ENCODE results near the gene SCFD2.
"Not testable (repeated sequence)": the region's sequence is repeated elsewhere in the genome, so short reads cannot be mapped to it uniquely, and the experiment has no call there.

The SCFD2 gene

DNA sequence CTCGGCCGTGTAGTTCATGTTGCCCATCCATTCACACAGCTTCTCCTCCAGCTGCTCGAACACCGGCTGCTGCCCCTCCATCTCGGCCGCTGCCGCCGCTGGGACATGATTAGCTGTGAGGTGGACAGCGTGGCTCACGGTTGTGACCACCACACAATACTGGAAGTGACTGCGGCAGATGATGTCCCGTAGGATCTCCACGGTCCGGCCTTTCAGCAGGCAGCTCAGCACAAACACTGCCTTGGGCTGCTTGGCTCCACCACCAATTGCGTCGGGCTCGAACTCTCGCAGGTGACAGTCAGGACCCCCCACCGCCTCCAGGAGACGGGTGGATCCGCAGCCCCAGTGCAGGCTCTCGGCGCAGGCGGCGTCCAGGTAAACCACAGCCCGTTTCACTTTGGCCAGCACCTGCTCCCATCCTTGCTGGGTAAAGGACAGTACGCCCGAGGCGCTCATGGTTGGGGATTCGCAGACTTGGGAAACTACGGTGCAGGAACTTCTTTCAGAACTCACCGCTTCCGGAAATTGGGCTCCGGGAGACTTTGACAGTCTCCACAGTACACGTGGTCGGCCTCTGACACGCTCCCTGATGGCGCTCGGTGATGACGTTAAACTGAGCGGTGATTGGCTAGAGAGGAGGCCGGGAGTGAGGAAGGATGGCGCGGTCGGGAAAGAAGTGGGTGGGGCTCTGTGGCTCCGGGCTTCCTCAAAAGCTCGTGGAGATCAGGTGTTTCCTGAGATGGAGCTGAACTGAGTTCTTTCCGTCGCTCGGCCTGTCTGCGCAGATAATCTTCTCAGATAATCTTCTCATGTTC, at the start of gene SCFD2:
TSS of gene SCFD2 (minus strand) at position 576 of the 815 bp plus-strand sequence.
- in situ Hi-C loops (cut with MboI; ENCODE audit: low sequenced_read_pairs): no loop called here

DNA sequence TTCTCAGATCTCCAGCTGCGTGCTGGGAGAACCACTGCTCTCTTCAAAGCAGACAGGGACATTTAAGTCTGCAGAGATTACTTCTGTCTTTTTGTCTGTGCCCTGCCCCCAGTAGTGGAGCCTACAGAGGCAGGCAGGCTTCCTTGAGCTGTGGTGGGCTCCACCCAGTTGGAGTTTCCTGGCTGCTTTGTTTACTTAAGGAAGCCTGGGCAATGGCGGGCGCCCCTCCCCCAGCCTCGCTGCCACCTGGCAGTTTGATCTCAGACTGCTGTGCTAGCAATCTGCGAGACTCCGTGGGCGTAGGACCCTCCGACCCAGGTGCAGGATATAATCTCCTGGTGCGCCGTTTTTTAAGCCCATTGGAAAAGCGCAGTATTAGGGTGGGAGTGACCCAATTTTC, 43.6 kb upstream of the SCFD2 start:
- in situ Hi-C loops (cut with MboI; ENCODE audit: low sequenced_read_pairs): not testable (repeated sequence)

DNA sequence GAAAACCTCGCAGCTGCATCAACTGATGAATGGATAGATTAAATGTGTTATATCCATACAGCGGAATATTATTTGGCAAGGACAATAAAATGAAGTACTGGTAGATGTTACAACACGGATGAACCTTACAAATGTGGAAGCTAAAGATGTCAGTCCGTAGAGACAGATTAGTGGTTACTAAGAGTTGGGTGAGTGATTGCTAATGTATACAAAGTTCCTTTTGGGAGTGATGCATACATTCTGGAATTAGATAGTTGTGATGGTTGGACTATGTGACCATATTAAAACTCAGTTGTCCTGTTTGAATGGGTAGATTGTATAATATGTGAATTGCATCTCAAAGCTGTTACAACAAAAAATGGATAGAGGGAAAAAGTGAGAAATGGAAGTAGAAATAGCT, 14.4 kb upstream of the SCFD2 start:
- in situ Hi-C loops (cut with MboI; ENCODE audit: low sequenced_read_pairs): no loop called here

DNA sequence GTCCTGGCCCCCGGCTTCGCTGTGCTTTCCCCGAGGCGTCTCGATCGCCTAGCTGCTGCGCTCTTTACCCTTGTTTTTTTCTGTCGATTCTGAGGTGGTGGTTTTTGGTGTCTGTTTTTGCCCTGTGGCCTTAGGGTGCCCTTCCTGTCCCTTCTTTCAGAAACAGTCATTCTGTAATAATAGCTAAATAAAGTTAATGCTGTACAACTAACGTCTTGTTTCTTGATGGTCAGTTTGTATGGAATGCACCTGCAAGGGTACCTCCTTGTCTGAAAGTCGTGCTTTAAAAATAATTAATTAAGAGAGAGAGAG, 12.3 kb upstream of the SCFD2 start:
- in situ Hi-C loops (cut with MboI; ENCODE audit: low sequenced_read_pairs): no loop called here

DNA sequence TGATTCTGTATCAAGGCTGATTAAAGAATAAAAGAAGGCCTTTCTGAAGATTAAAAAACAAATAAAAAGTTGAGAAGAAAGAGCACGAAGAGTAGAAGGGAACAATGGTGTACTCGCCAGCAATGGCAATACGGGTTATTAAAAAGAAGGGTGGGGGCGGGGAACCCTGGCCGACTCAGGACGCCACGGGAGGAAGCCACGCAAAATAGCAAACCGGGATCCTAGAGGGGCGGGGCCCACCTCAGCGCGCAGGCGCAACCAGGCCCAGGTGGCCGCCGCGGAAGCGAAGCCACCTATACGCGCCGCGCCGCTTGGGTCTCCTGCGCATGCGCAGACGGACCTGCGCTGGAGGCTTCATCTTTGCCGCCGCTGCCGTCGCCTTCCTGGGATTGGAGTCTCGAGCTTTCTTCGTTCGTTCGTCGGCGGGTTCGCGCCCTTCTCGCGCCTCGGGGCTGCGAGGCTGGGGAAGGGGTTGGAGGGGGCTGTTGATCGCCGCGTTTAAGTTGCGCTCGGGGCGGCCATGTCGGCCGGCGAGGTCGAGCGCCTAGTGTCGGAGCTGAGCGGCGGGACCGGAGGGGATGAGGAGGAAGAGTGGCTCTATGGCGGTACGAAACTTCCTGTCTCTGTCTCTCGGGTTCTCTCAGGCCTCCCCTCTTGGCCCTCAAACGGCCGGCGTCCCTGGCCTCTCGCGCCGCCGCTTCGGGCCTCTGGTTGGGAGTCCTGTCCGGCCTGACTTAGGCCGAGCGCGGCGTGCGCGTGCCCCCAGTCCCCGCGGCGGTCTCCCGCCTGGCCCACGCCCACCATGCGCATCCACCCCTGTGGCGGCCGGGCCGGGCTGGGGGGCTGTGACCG, 11.7 kb upstream of the SCFD2 start, which contains the start of gene FIP1L1:
TSS of gene FIP1L1 (plus strand) at position 323 of the 852 bp plus-strand sequence. CDS start at position 521, 198 bp downstream.
- in situ Hi-C loops (cut with MboI; ENCODE audit: low sequenced_read_pairs): no loop called here

DNA sequence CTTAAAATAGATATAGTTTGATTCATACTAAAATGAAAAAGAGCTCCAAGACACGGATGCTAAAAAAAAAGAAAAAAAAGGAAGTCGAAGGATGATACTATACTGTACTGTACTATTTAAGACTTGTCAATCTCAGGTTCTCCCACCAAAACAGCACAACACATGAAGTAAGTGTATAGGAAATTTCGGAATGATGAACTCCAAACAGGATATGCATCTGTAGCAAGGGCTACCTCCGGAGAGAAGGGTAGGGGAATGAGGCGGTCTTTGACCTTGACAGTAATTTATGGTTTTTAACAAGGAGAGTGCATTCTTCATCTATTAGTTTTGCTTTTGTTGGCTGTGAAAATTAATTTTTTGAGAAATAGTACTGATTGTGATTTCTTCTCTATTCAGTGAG, 11.0 kb upstream of the SCFD2 start:
- in situ Hi-C loops (cut with MboI; ENCODE audit: low sequenced_read_pairs): no loop called here

DNA sequence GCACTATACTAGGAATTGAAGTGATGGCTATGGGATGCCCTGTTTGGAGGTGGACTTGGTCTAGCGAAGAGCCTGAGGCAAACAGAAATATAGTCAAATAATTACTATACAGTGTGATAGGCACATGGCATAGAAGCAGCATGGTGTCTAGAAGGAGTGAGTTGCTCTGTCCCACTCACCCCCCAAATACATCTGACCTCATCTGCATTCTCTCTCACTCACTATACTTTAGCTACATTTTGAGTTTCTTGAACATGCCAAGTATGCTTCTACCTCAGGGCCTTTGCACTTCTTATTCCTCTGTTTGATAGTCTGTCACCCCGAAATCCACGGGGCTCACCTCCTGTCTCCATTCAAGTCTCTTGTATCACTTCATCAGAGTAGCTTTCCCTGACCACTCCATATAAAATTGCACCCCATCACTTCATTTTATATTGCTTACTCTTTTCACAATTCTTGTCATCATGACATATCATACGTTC, 9.0 kb upstream of the SCFD2 start:
- in situ Hi-C loops (cut with MboI; ENCODE audit: low sequenced_read_pairs): no loop called here

DNA sequence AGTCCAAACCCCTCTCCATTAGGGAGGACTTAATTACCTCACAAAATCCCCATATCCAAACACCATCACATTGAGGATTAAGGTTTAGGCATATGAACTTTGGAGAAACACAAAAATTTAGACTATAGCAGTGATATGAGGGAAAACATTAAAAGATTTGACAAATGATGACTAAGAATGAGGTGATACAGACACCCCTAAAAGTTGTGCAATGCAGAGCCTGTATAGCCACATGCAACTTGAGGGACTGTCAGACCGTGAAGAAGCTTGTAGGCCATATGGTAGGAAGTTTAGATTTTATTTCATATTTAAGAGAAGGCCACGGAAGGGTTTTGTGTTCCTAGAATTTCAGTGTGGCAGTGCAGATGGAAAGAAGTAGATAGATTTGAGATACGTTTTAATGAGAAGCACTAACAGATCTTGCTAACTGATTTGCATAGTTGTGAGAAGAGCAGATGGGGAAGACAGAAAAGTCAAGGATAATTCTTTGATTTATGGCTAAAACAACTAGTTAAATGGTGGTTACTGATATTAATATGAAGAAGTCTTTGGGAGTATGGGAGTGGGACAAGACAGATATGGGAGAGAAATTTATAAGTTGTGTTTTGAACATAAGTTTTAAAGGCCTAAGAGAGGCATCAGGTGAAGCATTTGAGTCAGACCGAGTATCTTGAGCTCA, 6.1 kb upstream of the SCFD2 start:
- in situ Hi-C loops (cut with MboI; ENCODE audit: low sequenced_read_pairs): no loop called here

DNA sequence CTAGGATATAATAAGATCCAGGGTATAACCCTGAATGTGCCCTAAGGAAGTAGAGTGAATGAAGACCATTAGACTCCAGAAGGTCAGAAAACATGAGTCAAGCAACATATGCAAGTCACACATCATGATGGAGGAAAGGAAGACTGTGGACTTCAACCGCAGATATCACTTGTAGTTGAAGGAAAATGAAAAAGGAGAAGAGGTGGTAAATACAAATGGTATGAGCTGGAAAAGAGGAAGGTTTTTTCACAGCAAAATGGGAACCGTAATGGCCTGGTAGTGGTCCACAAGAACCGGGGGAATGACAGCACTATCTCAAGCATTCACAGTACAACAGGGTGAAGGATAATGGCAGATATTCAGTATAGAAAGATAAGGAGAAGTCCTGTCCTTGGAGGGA, 5.2 kb upstream of the SCFD2 start:
- in situ Hi-C loops (cut with MboI; ENCODE audit: low sequenced_read_pairs): no loop called here

DNA sequence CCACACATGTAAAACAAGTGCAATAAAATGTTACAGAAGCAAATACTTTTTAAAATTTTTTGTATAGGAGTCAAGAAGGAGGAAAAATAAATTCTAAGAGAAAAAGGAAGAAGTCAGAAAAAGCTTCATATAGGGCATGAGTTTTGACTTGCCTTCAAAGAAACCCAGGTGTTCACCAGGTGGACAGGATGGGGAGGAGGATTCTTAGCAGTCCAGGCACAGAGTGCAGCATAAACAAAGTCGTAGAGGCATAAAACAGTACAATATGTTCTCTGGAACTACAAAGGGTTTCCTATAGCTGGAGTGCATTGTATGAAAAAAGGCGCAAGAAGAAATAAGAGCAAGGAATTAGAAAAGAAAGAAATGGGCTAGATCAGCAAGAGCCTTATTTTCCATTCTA, 1.9 kb upstream of the SCFD2 start:
- in situ Hi-C loops (cut with MboI; ENCODE audit: low sequenced_read_pairs): no loop called here

DNA sequence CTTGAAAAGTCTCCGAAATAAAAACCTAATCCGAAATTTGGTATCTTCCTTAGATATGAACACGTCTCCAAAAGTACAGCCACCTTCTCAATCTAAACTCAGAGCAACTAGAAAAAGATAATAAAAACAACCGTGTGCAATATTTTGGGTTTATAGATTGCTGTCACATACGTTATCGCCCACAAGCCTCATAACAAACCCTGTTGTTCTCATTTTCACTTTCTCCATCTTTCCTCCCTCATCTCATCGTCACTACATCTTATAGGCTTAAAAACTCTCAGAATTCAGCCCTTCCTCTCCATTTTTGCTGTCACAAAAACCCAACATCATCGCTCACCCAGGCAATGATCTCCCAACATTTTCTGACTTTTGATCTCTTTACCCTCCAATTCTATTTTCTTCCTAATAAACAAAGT, 448 bp upstream of the SCFD2 start:
- in situ Hi-C loops (cut with MboI; ENCODE audit: low sequenced_read_pairs): no loop called here

DNA sequence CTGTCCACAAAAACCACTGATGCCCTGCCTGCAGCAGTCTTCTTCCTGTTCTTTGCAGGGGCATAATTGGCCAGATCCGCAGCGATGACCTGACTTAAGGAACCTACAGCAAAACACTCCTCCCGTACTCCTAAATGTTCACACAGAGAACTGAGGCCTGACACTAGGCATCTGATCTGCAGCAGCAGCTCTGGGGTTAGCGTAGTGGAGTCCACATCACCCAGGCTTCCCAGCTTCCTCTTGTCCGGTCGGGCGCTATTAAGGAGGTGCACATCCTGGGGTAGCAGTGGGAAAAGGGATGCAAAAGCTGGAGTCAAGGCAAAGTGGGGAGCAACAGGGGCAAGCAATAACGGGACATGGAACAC, 758 bp downstream of the SCFD2 start:
- in situ Hi-C loops (cut with MboI; ENCODE audit: low sequenced_read_pairs): no loop called here

DNA sequence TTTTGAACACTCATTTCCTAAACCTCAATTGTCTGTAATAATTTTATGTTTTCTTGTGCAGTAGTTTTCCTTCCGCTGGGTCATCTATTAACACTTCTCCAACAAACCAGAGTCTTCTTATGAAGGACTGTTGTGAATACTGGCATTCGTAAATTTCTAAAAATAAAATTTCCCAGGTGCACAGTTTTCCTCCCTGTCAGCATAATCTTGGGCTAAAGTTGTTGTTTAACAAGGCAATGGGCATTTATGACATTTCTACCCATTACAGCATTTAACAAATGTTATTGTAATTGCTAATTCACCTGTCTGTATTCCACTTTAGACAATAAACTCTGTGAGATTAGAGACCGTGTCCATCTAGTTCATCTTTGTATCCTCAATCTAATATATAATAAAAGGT, 1.2 kb downstream of the SCFD2 start:
- in situ Hi-C loops (cut with MboI; ENCODE audit: low sequenced_read_pairs): no loop called here

DNA sequence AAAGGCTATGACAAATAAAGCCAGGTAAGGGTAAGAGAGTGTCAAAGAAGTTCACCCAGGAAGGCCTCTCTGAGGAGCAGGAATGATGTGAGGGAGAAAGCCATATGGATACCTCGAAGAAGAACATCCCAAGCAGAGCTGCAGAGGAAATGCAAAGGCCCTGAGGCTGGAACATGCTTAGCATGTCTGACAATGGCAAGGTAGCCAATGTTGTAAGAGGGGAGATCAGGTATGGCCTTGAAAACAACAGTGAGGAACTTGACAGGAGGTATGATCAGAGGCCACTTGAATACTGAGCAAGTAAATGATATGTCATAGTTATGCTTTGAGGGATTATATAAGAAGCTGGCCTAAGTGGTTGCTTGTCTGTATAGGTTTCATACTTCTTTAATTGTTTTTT, 3.8 kb downstream of the SCFD2 start:
- in situ Hi-C loops (cut with MboI; ENCODE audit: low sequenced_read_pairs): no loop called here

DNA sequence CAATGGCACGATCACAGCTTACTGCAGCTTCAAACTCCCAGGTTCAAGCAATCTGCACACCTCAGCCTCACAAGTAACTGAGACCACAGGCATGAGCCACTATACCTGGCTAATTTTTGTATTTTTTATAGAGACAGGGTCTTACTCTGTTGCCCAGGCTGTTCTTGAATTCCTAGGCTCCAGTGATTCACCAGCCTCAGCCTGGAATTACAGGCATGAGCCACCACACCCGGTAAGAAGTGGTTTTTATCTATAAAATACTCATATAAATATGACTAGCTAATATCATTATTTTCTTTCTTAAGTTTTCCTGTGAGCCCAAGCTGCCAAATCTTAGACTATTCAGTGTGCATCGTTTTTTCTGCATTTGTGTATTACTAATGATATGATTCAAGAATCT, 4.4 kb downstream of the SCFD2 start:
- in situ Hi-C loops (cut with MboI; ENCODE audit: low sequenced_read_pairs): no loop called here

DNA sequence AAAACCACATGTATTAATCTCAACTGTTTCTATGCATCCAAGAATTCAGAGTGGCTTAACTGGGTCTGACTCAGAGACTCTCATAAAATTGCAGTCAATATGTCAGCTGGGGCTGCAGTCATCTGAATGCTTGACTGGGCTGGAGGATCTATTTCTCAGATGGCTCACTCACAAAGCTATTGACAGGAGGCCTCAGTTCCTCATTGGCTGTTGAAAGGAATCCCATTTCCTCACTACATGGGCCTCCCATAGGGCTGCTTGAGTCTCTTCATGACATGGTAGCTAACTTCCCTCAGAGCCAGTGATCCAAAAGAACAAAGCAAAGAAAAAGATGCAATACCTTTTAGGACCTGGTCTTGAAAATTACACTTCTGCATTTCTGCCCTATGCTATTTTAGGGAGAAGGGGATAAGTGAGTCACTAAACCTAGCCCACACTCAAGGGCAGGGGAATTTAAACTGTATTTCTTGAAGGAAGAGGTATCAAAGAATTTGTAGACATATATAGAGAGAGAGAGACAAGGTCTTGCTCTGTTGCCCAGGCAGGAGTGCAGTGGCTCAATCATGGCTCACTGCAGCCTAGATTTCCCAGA, 9.8 kb downstream of the SCFD2 start:
- in situ Hi-C loops (cut with MboI; ENCODE audit: low sequenced_read_pairs): no loop called here

DNA sequence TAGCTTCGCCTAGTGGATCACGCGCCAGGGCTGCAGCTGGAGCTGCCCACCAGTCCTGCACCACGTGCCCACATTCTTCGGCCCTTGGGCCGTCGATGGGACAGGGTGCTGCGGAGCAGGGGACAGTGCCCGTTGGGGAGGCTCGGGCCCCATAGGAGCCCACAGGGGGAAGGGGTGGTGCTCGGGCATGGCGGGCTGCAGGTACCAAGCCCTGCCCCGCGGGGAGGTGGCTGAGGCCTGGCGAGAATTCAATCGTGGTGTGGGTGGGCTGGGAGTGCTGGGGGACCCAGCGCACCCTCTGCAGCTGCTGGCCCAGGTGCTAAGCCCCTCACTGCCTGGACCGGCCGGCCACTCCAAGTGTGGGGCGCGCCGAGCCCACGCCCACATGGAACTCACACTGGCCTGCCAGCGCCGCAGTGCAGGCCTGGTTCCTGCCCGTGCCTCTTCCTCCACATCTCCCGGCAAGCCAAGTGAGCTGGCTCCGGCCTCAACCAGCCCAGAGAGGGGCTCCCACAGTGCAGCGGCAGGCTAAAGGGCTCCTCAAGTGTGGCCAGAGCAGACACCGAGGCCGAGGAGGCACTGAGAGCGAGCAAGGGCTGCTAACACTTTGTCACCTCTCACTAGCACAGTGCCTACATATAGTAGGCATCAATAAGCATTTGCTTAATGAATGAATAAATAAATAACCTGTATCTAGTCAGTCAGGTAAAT, 11.7 kb downstream of the SCFD2 start:
- in situ Hi-C loops (cut with MboI; ENCODE audit: low sequenced_read_pairs): no loop called here

DNA sequence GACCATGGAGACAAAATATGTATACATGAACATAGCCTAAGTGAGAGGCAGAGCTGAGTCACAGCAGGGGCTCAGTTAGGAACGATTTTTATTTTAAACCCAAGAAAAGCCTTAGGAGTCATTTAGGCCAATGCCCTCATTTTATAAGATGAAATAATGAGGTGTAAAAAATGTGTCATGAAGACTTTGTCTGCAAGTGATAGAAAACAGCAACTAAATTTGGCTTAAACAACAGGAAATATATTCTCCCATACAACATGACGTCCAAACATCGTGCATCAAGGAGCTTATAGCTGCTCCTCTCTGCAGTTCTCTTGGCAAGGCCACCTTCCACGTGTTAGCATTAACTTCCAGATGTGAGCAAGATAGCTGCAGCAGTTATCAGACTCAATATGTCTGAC, 16.8 kb downstream of the SCFD2 start:
- in situ Hi-C loops (cut with MboI; ENCODE audit: low sequenced_read_pairs): no loop called here

DNA sequence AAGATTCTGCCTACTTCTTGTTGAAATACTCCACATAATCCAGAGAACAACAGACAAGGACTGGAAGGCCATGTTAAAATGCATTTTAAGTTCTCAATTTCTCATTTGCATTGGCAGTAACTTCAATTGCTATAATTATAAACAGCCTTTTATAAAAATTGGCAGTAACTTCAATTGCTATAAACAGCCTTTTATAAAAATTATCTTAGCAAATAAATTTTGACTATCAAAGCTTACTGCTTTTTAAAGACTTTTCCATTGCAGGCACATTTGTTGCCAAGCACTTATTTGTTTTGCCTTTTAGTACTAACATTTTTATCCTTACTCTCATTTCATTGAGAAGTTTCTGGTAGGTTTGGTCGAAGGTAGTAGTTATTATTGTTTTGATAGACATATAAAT, 17.8 kb downstream of the SCFD2 start:
- in situ Hi-C loops (cut with MboI; ENCODE audit: low sequenced_read_pairs): no loop called here
